Panc1 (cell line): ENCODE data around the gene SLCO2A1. TPM values are rescaled to one million over a fixed set of nuclear protein-coding genes. Genes with fewer than 3 reads are reported as not detected.

Source experiments
- ATAC-seq: fragments of 200-7000 bp; cut with Tn5 transposase; 2 replicates; pipeline ENCODE4 v1.9.1; 2020; ENCODE audit warnings: mild to moderate bottlenecking, moderate library complexity
- BruUV-seq: library from RNA; stranded (reverse); fragments of 400-500 nt; replicated peaks from 2 replicates; lab custom pipeline; 2021; lab: Mats Ljungman, UMichigan
- CTCF ChIA-PET: fragments of 300-600 bp; sonication (Branson Sonifier 250); formaldehyde crosslinking; loops from one replicate; lab custom pipeline; 2022; ENCODE audit warnings: antibody characterized with exemption; lab: Charles Lee
- POLR2A ChIA-PET: fragments of 300-600 bp; sonication (Branson Sonifier 250); formaldehyde crosslinking; loops from one replicate; lab custom pipeline; 2022; ENCODE audit warnings: antibody characterized with exemption; lab: Charles Lee
- DNase-seq: peaks from one replicate; pipeline ENCODE4 v3.0.0-alpha.2; 2010; ENCODE audit warnings: low read depth, low spot score
- H3K27ac ChIP-seq: 2 replicates; pipeline ENCODE4 v1.5.1; 2011; ENCODE audit warnings: mild to moderate bottlenecking, low read length, inconsistent platforms
- H3K27me3 ChIP-seq: fragments of 200-500 bp; sonication (Bioruptor generic); 2 replicates; pipeline ENCODE4 v1.6.0; 2014; ENCODE audit warnings: low read length, inconsistent platforms; ENCODE audit not compliant: control insufficient read depth, insufficient read depth
- H3K36me3 ChIP-seq: fragments of 200-500 bp; sonication (Bioruptor generic); 2 replicates; pipeline ENCODE4 v1.5.1; 2014; ENCODE audit warnings: inconsistent platforms, mild to moderate bottlenecking, low read length, moderate library complexity; ENCODE audit not compliant: control insufficient read depth, insufficient read depth
- H3K4me1 ChIP-seq: 2 replicates; pipeline ENCODE4 v1.5.1; 2011; ENCODE audit warnings: inconsistent platforms, mild to moderate bottlenecking, low read length, moderate library complexity; ENCODE audit not compliant: control insufficient read depth, insufficient read depth
- H3K4me3 ChIP-seq, 2 experiments: 2 replicates each; pipeline ENCODE4 v1.5.1; 2011 to 2012; ENCODE audit warnings: low read depth in 2 of 2, low read length in 2 of 2, mild to moderate bottlenecking in 2 of 2, inconsistent platforms in 1 of 2, moderate library complexity in 1 of 2
- H3K9me3 ChIP-seq: fragments of 200-500 bp; sonication (Bioruptor generic); 2 replicates; pipeline ENCODE4 v1.5.1; 2014; ENCODE audit warnings: low read depth, mild to moderate bottlenecking, inconsistent platforms, low read length, moderate library complexity; ENCODE audit not compliant: control insufficient read depth, insufficient read depth
- POLR2AphosphoS5 ChIP-seq: IDR thresholded peaks from 2 replicates; pipeline ENCODE4 v1.6.1; 2012; ENCODE audit warnings: mild to moderate bottlenecking, low read depth, low read length, moderate library complexity
- SIN3A ChIP-seq: IDR thresholded peaks from 2 replicates; pipeline ENCODE4 v1.6.1; 2012; ENCODE audit warnings: low read depth, mild to moderate bottlenecking, low read length, moderate library complexity, borderline replicate concordance; ENCODE audit not compliant: insufficient read depth
- TCF7L2 ChIP-seq: IDR thresholded peaks from 2 replicates; pipeline ENCODE4 v1.6.1; 2011; ENCODE audit warnings: mild to moderate bottlenecking, low read depth, low read length, inconsistent platforms
- in situ Hi-C: cut with HindIII; loops from 2 replicates; pipeline ENCODE4 v1.10.0; 2016; ENCODE audit warnings: low sequenced_read_pairs, low pct_unique_long_range_greater_than_20kb
- intact Hi-C: fragments of 100-400 bp; cut with micrococcal nuclease; formaldehyde crosslinking; loops from one replicate; pipeline ENCODE4 v1.10.0; 2022; ENCODE audit not compliant: unreplicated experiment
- total RNA-seq: library from RNA; stranded (reverse); gene quantifications from one replicate; pipeline ENCODE4 v1.2.1, GENCODE V29; 2021; ENCODE audit not compliant: unreplicated experiment
- TF ChIP-seq, protein P1 (sequence below), 2 experiments: IDR thresholded peaks; 2 replicates each; pipeline ENCODE4 v1.6.1; 2011 to 2012; ENCODE audit warnings: low read depth in 2 of 2, control low read depth in 1 of 2, low read length in 1 of 2, mild to moderate bottlenecking in 1 of 2, moderate library complexity in 1 of 2; ENCODE audit not compliant: insufficient read depth in 1 of 2
- TF ChIP-seq, protein P2 (sequence below): fragments of 450-650 bp; IDR thresholded peaks from 2 replicates; pipeline ENCODE4 v1.5.1; 2017; ENCODE audit warnings: mild to moderate bottlenecking

Gene SLCO2A1
- total RNA-seq, 1 experiment from 2014 or later: 0.62 TPM

DNA sequence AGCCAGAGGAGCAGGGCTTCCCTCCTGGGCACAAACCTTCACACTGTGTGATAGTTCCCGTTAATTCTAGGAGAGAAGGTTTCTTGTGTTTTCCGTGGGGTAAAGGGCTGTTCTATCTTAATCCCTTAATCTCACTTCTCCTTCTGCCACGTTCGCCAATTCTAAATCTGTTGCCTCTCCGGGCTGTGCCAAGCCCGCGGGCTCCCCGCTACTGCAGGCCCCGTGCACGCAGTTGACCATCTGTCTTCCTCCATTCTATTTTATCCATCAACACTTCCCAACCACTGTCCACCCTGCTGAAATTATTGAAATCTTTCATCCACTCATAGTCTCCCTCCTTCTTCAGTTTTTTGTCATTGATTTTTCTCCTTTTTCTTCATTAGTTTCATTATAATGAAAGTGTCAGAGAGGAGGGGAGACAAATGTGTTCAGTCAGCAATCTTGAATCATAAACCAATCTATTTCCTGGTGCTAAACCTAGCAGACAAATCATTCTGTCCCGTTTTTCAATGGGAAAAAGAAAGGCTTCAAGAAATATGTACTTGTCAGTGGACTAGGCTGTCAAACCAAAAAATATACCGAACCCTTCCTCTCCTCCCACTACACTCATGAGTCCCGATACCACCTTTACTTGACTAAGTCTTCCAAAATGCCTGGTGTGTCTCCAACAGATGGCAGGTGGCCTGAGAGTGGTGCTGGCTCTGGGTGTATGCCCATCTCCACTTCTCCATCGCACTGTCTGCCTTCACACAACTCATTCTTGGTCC, 39.6 kb downstream of the SLCO2A1 start:
- TF ChIP-seq SIN3A: no peak
- TF ChIP-seq, protein P1, sequence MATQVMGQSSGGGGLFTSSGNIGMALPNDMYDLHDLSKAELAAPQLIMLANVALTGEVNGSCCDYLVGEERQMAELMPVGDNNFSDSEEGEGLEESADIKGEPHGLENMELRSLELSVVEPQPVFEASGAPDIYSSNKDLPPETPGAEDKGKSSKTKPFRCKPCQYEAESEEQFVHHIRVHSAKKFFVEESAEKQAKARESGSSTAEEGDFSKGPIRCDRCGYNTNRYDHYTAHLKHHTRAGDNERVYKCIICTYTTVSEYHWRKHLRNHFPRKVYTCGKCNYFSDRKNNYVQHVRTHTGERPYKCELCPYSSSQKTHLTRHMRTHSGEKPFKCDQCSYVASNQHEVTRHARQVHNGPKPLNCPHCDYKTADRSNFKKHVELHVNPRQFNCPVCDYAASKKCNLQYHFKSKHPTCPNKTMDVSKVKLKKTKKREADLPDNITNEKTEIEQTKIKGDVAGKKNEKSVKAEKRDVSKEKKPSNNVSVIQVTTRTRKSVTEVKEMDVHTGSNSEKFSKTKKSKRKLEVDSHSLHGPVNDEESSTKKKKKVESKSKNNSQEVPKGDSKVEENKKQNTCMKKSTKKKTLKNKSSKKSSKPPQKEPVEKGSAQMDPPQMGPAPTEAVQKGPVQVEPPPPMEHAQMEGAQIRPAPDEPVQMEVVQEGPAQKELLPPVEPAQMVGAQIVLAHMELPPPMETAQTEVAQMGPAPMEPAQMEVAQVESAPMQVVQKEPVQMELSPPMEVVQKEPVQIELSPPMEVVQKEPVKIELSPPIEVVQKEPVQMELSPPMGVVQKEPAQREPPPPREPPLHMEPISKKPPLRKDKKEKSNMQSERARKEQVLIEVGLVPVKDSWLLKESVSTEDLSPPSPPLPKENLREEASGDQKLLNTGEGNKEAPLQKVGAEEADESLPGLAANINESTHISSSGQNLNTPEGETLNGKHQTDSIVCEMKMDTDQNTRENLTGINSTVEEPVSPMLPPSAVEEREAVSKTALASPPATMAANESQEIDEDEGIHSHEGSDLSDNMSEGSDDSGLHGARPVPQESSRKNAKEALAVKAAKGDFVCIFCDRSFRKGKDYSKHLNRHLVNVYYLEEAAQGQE (IDR thresholded peaks at IDR 0.05; ENCODE audit: insufficient read depth in 1 of 2, low read depth in 2 of 2, low read length in 1 of 2): no peak
- no peak for TF ChIP-seq POLR2AphosphoS5
- no peak for TF ChIP-seq TCF7L2
- TF ChIP-seq, protein P2, sequence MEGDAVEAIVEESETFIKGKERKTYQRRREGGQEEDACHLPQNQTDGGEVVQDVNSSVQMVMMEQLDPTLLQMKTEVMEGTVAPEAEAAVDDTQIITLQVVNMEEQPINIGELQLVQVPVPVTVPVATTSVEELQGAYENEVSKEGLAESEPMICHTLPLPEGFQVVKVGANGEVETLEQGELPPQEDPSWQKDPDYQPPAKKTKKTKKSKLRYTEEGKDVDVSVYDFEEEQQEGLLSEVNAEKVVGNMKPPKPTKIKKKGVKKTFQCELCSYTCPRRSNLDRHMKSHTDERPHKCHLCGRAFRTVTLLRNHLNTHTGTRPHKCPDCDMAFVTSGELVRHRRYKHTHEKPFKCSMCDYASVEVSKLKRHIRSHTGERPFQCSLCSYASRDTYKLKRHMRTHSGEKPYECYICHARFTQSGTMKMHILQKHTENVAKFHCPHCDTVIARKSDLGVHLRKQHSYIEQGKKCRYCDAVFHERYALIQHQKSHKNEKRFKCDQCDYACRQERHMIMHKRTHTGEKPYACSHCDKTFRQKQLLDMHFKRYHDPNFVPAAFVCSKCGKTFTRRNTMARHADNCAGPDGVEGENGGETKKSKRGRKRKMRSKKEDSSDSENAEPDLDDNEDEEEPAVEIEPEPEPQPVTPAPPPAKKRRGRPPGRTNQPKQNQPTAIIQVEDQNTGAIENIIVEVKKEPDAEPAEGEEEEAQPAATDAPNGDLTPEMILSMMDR: no peak
- no peaks in the 10 kb centered on the region for H3K27me3 ChIP-seq
- H3K4me1 ChIP-seq: no peaks in the 10 kb centered on the region
- no peaks in the 10 kb centered on the region for H3K9me3 ChIP-seq
- DNase-seq (no peak), ATAC-seq (no peak)
- no peak overlapping the region for H3K27ac ChIP-seq
- H3K4me3 ChIP-seq: no peak overlapping the region
- no TSS peak for BruUV-seq
- ChIA-PET POLR2A (no interaction called here), CTCF (no interaction called here)
- no peaks in the 10 kb centered on the region for H3K36me3 ChIP-seq
- in situ Hi-C loops: no loop called here
- intact Hi-C loops: no loop called here

DNA sequence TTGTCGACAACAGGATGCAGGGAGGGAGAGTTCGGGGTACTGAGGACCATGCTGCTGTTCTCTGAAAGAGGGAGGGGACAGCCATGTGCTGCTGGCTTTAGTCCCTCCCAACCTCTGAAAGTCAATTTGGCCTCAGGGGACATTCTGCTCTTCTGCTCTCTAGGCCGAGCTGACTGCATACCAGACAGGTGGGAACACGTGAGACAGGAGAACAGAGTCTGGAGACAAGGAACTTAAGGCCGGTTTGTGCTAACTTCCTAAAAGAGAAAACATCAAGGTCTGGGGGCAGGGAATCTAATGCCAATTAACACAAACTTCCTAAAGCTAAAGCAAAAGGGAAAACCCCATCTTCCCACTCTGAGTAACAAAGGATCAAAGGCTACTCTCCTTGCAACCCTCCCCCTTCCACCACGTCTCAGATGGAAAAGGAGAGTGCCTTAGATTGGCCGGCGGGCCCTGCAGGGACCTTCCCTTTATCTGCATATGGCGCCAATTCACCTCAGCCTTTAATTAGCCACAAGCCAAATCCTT, 41.0 kb downstream of the SLCO2A1 start:
- TF ChIP-seq POLR2AphosphoS5 (no peak), SIN3A (no peak)
- TF ChIP-seq, protein P1 (IDR thresholded peaks at IDR 0.05; ENCODE audit: insufficient read depth in 1 of 2, low read depth in 2 of 2, low read length in 1 of 2): no peak
- TF ChIP-seq, protein P2: no peak
- Histone ChIP-seq H3K4me3 (no peak overlapping the region), H3K9me3 (no peaks in the 10 kb centered on the region), H3K27ac (no peak overlapping the region), H3K4me1 (no peaks in the 10 kb centered on the region), H3K27me3 (no peaks in the 10 kb centered on the region), H3K36me3 (no peaks in the 10 kb centered on the region)
- BruUV-seq: no TSS peak
- ChIA-PET CTCF (no interaction called here), POLR2A (no interaction called here)
- no peak for ATAC-seq
- in situ Hi-C loops: no loop called here
- no peak for DNase-seq
- intact Hi-C loops: no loop called here
